Transverse colon (tissue), 4 donors: ENCODE results near the gene CREBBP.

ENCODE experiments used
- CTCF ChIP-seq, 5 experiments: fragments of 200-600 bp in 3 of 5; fragments of 450-650 bp in 2 of 5; sonication (generic) in 3 of 5; IDR thresholded peaks; 1 replicate in 2 of 5; 2 replicates in 3 of 5; pipeline ENCODE4 v1.5.1; 2016 to 2017; ENCODE audit warnings: antibody characterized with exemption in 5 of 5, inconsistent platforms in 3 of 5, mild to moderate bottlenecking in 2 of 5, moderate library complexity in 1 of 5
- EP300 ChIP-seq: sonication (generic); formaldehyde crosslinking; IDR thresholded peaks from one replicate; pipeline ENCODE4 v1.6.1; 2017; ENCODE audit warnings: antibody characterized with exemption, low read depth
- POLR2A ChIP-seq: fragments of 450-650 bp; IDR thresholded peaks from one replicate; pipeline ENCODE4 v1.6.1; 2016; ENCODE audit warnings: antibody characterized with exemption, mild to moderate bottlenecking, moderate library complexity
- POLR2AphosphoS5 ChIP-seq, 3 donors: sonication (generic); formaldehyde crosslinking; IDR thresholded peaks; one replicate each; pipeline ENCODE4 v1.6.1; 2016; ENCODE audit warnings: antibody characterized with exemption in 3 of 3

- TF ChIP-seq CTCF (IDR thresholded peaks at IDR 0.05) (no peak), POLR2A (no peak), POLR2AphosphoS5 (IDR thresholded peaks at IDR 0.05) (no peak), EP300 (no peak)
Measured at GRCh38 chr16:3797904-3798811, 82.4 kb downstream of the CREBBP start.
